SK-N-SH (cell line): ENCODE results near the gene CNOT1. TPM values are rescaled to one million over a fixed set of nuclear protein-coding genes. Genes with fewer than 3 reads are reported as not detected.

Experiments
- CTCF ChIA-PET: fragments of 300-600, 350-600 bp; formaldehyde crosslinking; extraction: SDS; loops from one replicate; lab custom pipeline; 2021; lab: Yijun Ruan, JAX
- POLR2A ChIA-PET: fragments of 350-600 bp; sonication (Branson Sonifier 250); formaldehyde crosslinking; extraction: SDS; loops from one replicate; lab custom pipeline; 2020; ENCODE audit warnings: antibody characterized with exemption, inconsistent platforms; lab: Yijun Ruan, JAX
- DNase-seq: peaks from one replicate; pipeline ENCODE4 v3.0.0; 2012
- H2AFZ ChIP-seq: fragments of 200-600 bp; sonication (generic); 2 replicates; pipeline ENCODE4 v1.8.1; 2016; ENCODE audit warnings: antibody characterized with exemption, mild to moderate bottlenecking, low read depth
- H3F3A ChIP-seq: fragments of 200-600 bp; sonication (generic); replicated peaks from 2 replicates; pipeline ENCODE3; 2016; ENCODE audit warnings: antibody characterized with exemption, mild to moderate bottlenecking; ENCODE audit not compliant: insufficient read depth
- H3K27ac ChIP-seq, 2 experiments: fragments of 200-500 bp in 1 of 2; fragments of 200-600 bp in 1 of 2; sonication (Bioruptor generic) in 1 of 2; sonication (generic), shearing (Covaris generic) in 1 of 2; 2 replicates each; pipeline versions ENCODE4 v1.5.1 to v1.6.1; 2014 to 2016; ENCODE audit warnings: low read depth in 2 of 2, inconsistent platforms in 1 of 2, low read length in 1 of 2, mild to moderate bottlenecking in 1 of 2, mixed read lengths in 1 of 2
- H3K27me3 ChIP-seq: fragments of 200-600 bp; sonication (generic), shearing (Covaris generic); 2 replicates; pipeline ENCODE4 v1.6.1; 2016; ENCODE audit warnings: mixed run types; ENCODE audit not compliant: insufficient read depth
- H3K36me3 ChIP-seq, 2 experiments: fragments of 200-500 bp in 1 of 2; fragments of 200-600 bp in 1 of 2; sonication (Bioruptor generic) in 1 of 2; sonication (generic) in 1 of 2; replicated peaks in 1 of 2; 2 replicates each; pipeline versions ENCODE3 to v1.5.1; 2014 to 2016; ENCODE audit warnings: low read length in 1 of 2, mild to moderate bottlenecking in 1 of 2; ENCODE audit not compliant: insufficient read depth in 2 of 2, control insufficient read depth in 1 of 2
- H3K4me1 ChIP-seq, 2 experiments: fragments of 200-500 bp in 1 of 2; fragments of 200-600 bp in 1 of 2; sonication (Bioruptor generic) in 1 of 2; sonication (generic), shearing (Covaris generic) in 1 of 2; 2 replicates each; pipeline versions ENCODE4 v1.5.1 to v1.6.1; 2014 to 2016; ENCODE audit warnings: low read depth in 1 of 2, low read length in 1 of 2, mixed run types in 1 of 2; ENCODE audit not compliant: insufficient read depth in 2 of 2, control insufficient read depth in 1 of 2
- H3K4me2 ChIP-seq: fragments of 200-600 bp; sonication (generic), shearing (Covaris generic); 2 replicates; pipeline ENCODE4 v1.6.1; 2017; ENCODE audit warnings: mixed run types
- H3K4me3 ChIP-seq, 2 experiments: fragments of 200-500 bp in 1 of 2; fragments of 200-600 bp in 1 of 2; sonication (Bioruptor generic) in 1 of 2; sonication (generic), shearing (Covaris generic) in 1 of 2; 2 replicates each; pipeline versions ENCODE4 v1.5.1 to v1.8.1; 2014 to 2016; ENCODE audit warnings: low read depth in 2 of 2, inconsistent platforms in 1 of 2, low read length in 1 of 2, mild to moderate bottlenecking in 1 of 2, mixed read lengths in 1 of 2, moderate library complexity in 1 of 2
- H3K79me2 ChIP-seq: fragments of 200-600 bp; sonication (generic); 2 replicates; pipeline ENCODE4 v1.8.1; 2017; ENCODE audit warnings: mild to moderate bottlenecking; ENCODE audit not compliant: insufficient read depth
- H3K9ac ChIP-seq: fragments of 200-600 bp; sonication (generic); 2 replicates; pipeline ENCODE4 v1.6.1; 2017; ENCODE audit warnings: mixed run types
- H3K9me2 ChIP-seq: fragments of 200-600 bp; sonication (generic); 2 replicates; pipeline ENCODE4 v1.6.1; 2017; ENCODE audit warnings: mixed run types
- H3K9me3 ChIP-seq: fragments of 200-600 bp; sonication (generic); 2 replicates; pipeline ENCODE4 v1.6.1; 2017; ENCODE audit warnings: mixed run types, mild to moderate bottlenecking, moderate library complexity
- H4K20me1 ChIP-seq: fragments of 200-600 bp; sonication (generic); 2 replicates; pipeline ENCODE4 v1.6.1; 2017; ENCODE audit warnings: mild to moderate bottlenecking, mixed run types; ENCODE audit not compliant: insufficient read depth
- CHD2 ChIP-seq: fragments of 150-350 bp; IDR thresholded peaks from 2 replicates; pipeline ENCODE4 v1.6.1; 2018; ENCODE audit warnings: low read length; ENCODE audit not compliant: partially characterized antibody
- CTCF ChIP-seq: fragments of 200-600 bp; sonication (generic); IDR thresholded peaks from 2 replicates; pipeline ENCODE4 v1.6.1; 2017; ENCODE audit warnings: antibody characterized with exemption, mild to moderate bottlenecking, moderate library complexity
- EP300 ChIP-seq, 2 experiments: IDR thresholded peaks; 2 replicates each; pipeline versions ENCODE4 v1.4.0 to v1.6.1; 2012; ENCODE audit warnings: borderline replicate concordance in 1 of 2, low read depth in 1 of 2, low read length in 1 of 2
- GATA2 ChIP-seq: sonication (generic); formaldehyde crosslinking; IDR thresholded peaks from 2 replicates; pipeline ENCODE4 v1.5.0; 2020; ENCODE audit warnings: mild to moderate bottlenecking, missing genetic modification reagents
- JUND ChIP-seq: IDR thresholded peaks from 2 replicates; pipeline ENCODE4 v1.4.0; 2012
- MXI1 ChIP-seq: IDR thresholded peaks from 2 replicates; pipeline ENCODE4 v1.6.1; 2012; ENCODE audit warnings: mild to moderate bottlenecking, low read depth, low read length, improper control_type of control experiment
- NFIC ChIP-seq: IDR thresholded peaks from 2 replicates; pipeline ENCODE4 v1.4.0; 2012; ENCODE audit warnings: borderline replicate concordance
- SIN3A ChIP-seq: IDR thresholded peaks from 2 replicates; pipeline ENCODE4 v1.6.1; 2012; ENCODE audit warnings: low read depth, mild to moderate bottlenecking, low read length, moderate library complexity, borderline replicate concordance
- SMC3 ChIP-seq: IDR thresholded peaks from 2 replicates; pipeline ENCODE4 v1.6.1; 2012; ENCODE audit warnings: low read depth, low read length, improper control_type of control experiment
- TEAD4 ChIP-seq: IDR thresholded peaks from 2 replicates; pipeline ENCODE4 v1.4.0; 2012; ENCODE audit warnings: mild to moderate bottlenecking, borderline replicate concordance; ENCODE audit not compliant: insufficient read depth
- YY1 ChIP-seq: IDR thresholded peaks from 2 replicates; pipeline ENCODE4 v1.4.0; 2012; ENCODE audit warnings: low read depth, mild to moderate bottlenecking
- WGBS: methylation state at CpG from one replicate; pipeline ENCODE4 v1.1.6; 2017; ENCODE audit warnings: low lambda C conversion rate; 5-methylcytosine and 5-hydroxymethylcytosine counted together
- polyA plus RNA-seq, 3 experiments: library from polyadenylated mRNA; depleted of rRNA; stranded (reverse); fragments of >200 nt; gene quantifications; 2 replicates each; pipeline ENCODE4 v1.2.3, GENCODE V29; 2012
- TF ChIP-seq, protein P1 (sequence below): IDR thresholded peaks from 2 replicates; pipeline ENCODE4 v1.6.1; 2012; ENCODE audit warnings: mild to moderate bottlenecking, low read depth, low read length, moderate library complexity
- TF ChIP-seq, protein P2 (sequence below): IDR thresholded peaks from 2 replicates; pipeline ENCODE4 v1.4.0; 2012; ENCODE audit warnings: low read depth, borderline replicate concordance
- TF ChIP-seq, protein P3 (sequence below): fragments of 150-350 bp; IDR thresholded peaks from 2 replicates; pipeline ENCODE4 v1.6.1; 2017; ENCODE audit warnings: antibody characterized with exemption, low read length, low read depth, borderline replicate concordance

CNOT1 gene
- polyA plus RNA-seq, 1 of the 3 experiments (the other 2 are of a cell fraction), result 77.8 TPM

DNA sequence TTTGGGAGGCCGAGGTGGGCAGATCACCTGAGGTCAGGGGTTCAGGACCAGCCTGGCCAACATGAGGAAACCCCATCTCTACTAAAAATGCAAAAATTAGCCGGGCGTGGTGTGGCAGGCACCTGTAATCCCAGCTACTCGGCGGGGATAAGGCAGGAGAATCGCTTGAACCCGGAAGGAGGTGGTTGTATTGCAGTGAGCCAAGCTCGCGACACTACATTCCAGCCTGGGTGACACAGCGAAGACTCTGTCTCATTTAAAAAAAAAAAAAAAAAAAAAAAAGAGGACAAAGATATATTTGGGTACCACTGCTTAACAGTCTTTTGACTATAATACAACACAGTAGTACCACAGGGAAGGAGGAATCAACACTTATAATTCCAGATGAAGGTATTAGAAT, 9.2 kb downstream of the CNOT1 start:
- ChIA-PET CTCF (no interaction called here), POLR2A (no interaction called here)
- 96% methylated on average over 10 of the region's 10 CpGs for WGBS
- Histone ChIP-seq H3K36me3 (peaks cover 13 to 54% of the 10 kb centered on the region in 2 experiments), H3K27me3 (no peaks in the 10 kb centered on the region), H3K9me2 (no peaks in the 10 kb centered on the region), H4K20me1 (peaks cover 63% of the 10 kb centered on the region), H3K9me3 (no peaks in the 10 kb centered on the region), H3K4me2 (no peak overlapping the region), H3K4me3 (no peak overlapping the region), H3F3A (peaks cover 3% of the 10 kb centered on the region), H3K9ac (no peak overlapping the region), H3K79me2 (peaks cover 99% of the 10 kb centered on the region), H3K4me1 (no peaks in the 10 kb centered on the region), H3K27ac (no peak overlapping the region), H2AFZ (no peak overlapping the region)
- no peak for TF ChIP-seq EP300 (IDR thresholded peaks at IDR 0.05; ENCODE audit: borderline replicate concordance in 1 of 2, low read depth in 1 of 2, low read length in 1 of 2)
- no peak for TF ChIP-seq CHD2
- TF ChIP-seq NFIC, result no peak
- no peak for TF ChIP-seq TEAD4
- TF ChIP-seq CTCF, result no peak
- TF ChIP-seq GATA2 (CRISPR knock-in tag), result no peak
- TF ChIP-seq, protein P1, sequence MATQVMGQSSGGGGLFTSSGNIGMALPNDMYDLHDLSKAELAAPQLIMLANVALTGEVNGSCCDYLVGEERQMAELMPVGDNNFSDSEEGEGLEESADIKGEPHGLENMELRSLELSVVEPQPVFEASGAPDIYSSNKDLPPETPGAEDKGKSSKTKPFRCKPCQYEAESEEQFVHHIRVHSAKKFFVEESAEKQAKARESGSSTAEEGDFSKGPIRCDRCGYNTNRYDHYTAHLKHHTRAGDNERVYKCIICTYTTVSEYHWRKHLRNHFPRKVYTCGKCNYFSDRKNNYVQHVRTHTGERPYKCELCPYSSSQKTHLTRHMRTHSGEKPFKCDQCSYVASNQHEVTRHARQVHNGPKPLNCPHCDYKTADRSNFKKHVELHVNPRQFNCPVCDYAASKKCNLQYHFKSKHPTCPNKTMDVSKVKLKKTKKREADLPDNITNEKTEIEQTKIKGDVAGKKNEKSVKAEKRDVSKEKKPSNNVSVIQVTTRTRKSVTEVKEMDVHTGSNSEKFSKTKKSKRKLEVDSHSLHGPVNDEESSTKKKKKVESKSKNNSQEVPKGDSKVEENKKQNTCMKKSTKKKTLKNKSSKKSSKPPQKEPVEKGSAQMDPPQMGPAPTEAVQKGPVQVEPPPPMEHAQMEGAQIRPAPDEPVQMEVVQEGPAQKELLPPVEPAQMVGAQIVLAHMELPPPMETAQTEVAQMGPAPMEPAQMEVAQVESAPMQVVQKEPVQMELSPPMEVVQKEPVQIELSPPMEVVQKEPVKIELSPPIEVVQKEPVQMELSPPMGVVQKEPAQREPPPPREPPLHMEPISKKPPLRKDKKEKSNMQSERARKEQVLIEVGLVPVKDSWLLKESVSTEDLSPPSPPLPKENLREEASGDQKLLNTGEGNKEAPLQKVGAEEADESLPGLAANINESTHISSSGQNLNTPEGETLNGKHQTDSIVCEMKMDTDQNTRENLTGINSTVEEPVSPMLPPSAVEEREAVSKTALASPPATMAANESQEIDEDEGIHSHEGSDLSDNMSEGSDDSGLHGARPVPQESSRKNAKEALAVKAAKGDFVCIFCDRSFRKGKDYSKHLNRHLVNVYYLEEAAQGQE, result no peak
- no peak for TF ChIP-seq MXI1
- TF ChIP-seq JUND, result no peak
- no peak for TF ChIP-seq YY1
- TF ChIP-seq, protein P2, sequence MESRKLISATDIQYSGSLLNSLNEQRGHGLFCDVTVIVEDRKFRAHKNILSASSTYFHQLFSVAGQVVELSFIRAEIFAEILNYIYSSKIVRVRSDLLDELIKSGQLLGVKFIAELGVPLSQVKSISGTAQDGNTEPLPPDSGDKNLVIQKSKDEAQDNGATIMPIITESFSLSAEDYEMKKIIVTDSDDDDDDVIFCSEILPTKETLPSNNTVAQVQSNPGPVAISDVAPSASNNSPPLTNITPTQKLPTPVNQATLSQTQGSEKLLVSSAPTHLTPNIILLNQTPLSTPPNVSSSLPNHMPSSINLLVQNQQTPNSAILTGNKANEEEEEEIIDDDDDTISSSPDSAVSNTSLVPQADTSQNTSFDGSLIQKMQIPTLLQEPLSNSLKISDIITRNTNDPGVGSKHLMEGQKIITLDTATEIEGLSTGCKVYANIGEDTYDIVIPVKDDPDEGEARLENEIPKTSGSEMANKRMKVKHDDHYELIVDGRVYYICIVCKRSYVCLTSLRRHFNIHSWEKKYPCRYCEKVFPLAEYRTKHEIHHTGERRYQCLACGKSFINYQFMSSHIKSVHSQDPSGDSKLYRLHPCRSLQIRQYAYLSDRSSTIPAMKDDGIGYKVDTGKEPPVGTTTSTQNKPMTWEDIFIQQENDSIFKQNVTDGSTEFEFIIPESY, result no peak
- no peak for TF ChIP-seq SIN3A
- TF ChIP-seq, protein P3, sequence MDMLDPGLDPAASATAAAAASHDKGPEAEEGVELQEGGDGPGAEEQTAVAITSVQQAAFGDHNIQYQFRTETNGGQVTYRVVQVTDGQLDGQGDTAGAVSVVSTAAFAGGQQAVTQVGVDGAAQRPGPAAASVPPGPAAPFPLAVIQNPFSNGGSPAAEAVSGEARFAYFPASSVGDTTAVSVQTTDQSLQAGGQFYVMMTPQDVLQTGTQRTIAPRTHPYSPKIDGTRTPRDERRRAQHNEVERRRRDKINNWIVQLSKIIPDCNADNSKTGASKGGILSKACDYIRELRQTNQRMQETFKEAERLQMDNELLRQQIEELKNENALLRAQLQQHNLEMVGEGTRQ, result no peak
- TF ChIP-seq SMC3, result no peak
- DNase-seq, result no peak
